H1 (cell line): ENCODE results near the gene BAD. TPM values are rescaled to one million over a fixed set of nuclear protein-coding genes. Genes with fewer than 3 reads are reported as not detected.

ENCODE experiments used
- CTCF ChIA-PET: fragments of 300-600 bp; sonication (Branson Sonifier 250); formaldehyde crosslinking; loops from one replicate; lab custom pipeline; 2021; ENCODE audit not compliant: partially characterized antibody; lab: Charles Lee
- POLR2A ChIA-PET: fragments of 300-600 bp; sonication (Branson Sonifier 250); formaldehyde crosslinking; loops from one replicate; lab custom pipeline; 2021; ENCODE audit warnings: inconsistent platforms; ENCODE audit not compliant: partially characterized antibody; lab: Charles Lee
- DNase-seq, 2 experiments: peaks; one replicate each; pipeline versions ENCODE4 v3.0.0 to v3.0.0-alpha.2; 2010 to 2022; ENCODE audit warnings: low spot score in 2 of 2, low read depth in 1 of 2, mixed read lengths in 1 of 2
- FAIRE-seq: peaks from 2 replicates; lab custom pipeline; 2011; peaks lifted over from hg19 to GRCh38; lab: Jason Lieb, UNC
- H2AFZ ChIP-seq: 2 replicates; pipeline ENCODE4 v1.8.1; 2012; ENCODE audit warnings: low read length, inconsistent platforms
- H2AK5ac ChIP-seq: 2 replicates; pipeline ENCODE4 v1.6.1; 2013; ENCODE audit warnings: low read depth, low read length
- H2BK120ac ChIP-seq: replicated peaks from 2 replicates; pipeline ENCODE3; 2013; ENCODE audit warnings: low read depth, low read length, inconsistent platforms
- H2BK12ac ChIP-seq: 2 replicates; pipeline ENCODE4 v1.6.1; 2013; ENCODE audit warnings: low read depth, low read length
- H2BK15ac ChIP-seq: 2 replicates; pipeline ENCODE4 v1.6.1; 2013; ENCODE audit warnings: low read length
- H2BK20ac ChIP-seq: 2 replicates; pipeline ENCODE4 v1.6.1; 2013; ENCODE audit warnings: low read length
- H2BK5ac ChIP-seq: 2 replicates; pipeline ENCODE4 v1.6.1; 2013; ENCODE audit warnings: low read depth, low read length
- H3K14ac ChIP-seq: 2 replicates; pipeline ENCODE4 v1.6.1; 2013; ENCODE audit warnings: inconsistent platforms; ENCODE audit not compliant: insufficient read length
- H3K18ac ChIP-seq: 2 replicates; pipeline ENCODE4 v1.6.1; 2013; ENCODE audit warnings: low read length; ENCODE audit errors: extremely low read depth
- H3K23ac ChIP-seq: 2 replicates; pipeline ENCODE4 v1.6.1; 2013; ENCODE audit warnings: inconsistent platforms; ENCODE audit not compliant: insufficient read length
- H3K23me2 ChIP-seq: 2 replicates; pipeline ENCODE4 v1.6.1; 2013; ENCODE audit warnings: low read depth, low read length
- H3K27ac ChIP-seq: 2 replicates; pipeline ENCODE4 v1.6.1; 2011; ENCODE audit warnings: low read depth, low read length, inconsistent platforms
- H3K27me3 ChIP-seq, 4 experiments: replicated peaks in 1 of 4; 1 replicate in 1 of 4; 2 replicates in 3 of 4; pipeline versions ENCODE4 v1.6.1 to v1.8.1; 2011 to 2013; ENCODE audit warnings: low read length in 3 of 4, mild to moderate bottlenecking in 3 of 4, inconsistent platforms in 2 of 4, mixed read lengths in 2 of 4, moderate library complexity in 1 of 4; ENCODE audit not compliant: control insufficient read depth in 3 of 4, insufficient read depth in 3 of 4; ENCODE audit errors: extremely low read depth in 1 of 4
- H3K36me3 ChIP-seq, 4 experiments: 2 replicates each; pipeline versions ENCODE4 v1.6.1 to v1.8.1; 2011 to 2013; ENCODE audit warnings: mild to moderate bottlenecking in 4 of 4, low read length in 3 of 4, moderate library complexity in 2 of 4, control low read depth in 1 of 4, inconsistent platforms in 1 of 4; ENCODE audit not compliant: insufficient read depth in 4 of 4, control insufficient read depth in 2 of 4
- H3K4ac ChIP-seq: replicated peaks from 2 replicates; pipeline ENCODE3; 2013; ENCODE audit warnings: low read length, low read depth, mixed read lengths, inconsistent platforms; ENCODE audit not compliant: insufficient read length
- H3K4me1 ChIP-seq, 4 experiments: replicated peaks in 1 of 4; 1 replicate in 1 of 4; 2 replicates in 3 of 4; pipeline versions ENCODE4 v1.6.1 to v1.8.1; 2011 to 2013; ENCODE audit warnings: low read length in 3 of 4, inconsistent platforms in 2 of 4, mixed read lengths in 1 of 4; ENCODE audit not compliant: insufficient read depth in 4 of 4, control insufficient read depth in 3 of 4
- H3K4me2 ChIP-seq, 2 experiments: 2 replicates each; pipeline versions ENCODE4 v1.6.1 to v1.8.1; 2011 to 2013; ENCODE audit warnings: low read depth in 2 of 2, low read length in 2 of 2, control low read depth in 1 of 2, inconsistent platforms in 1 of 2, mild to moderate bottlenecking in 1 of 2; ENCODE audit not compliant: insufficient read depth in 1 of 2
- H3K4me3 ChIP-seq, 4 experiments: fragments of 200-600, 300-600 bp in 1 of 4; sonication (generic), shearing (Covaris generic), sonication (Bioruptor Twin) in 1 of 4; 2 replicates each; pipeline versions ENCODE4 v1.5.1 to v1.8.1; 2011 to 2016; ENCODE audit warnings: low read length in 4 of 4, low read depth in 3 of 4, control low read depth in 2 of 4, inconsistent platforms in 2 of 4, mild to moderate bottlenecking in 2 of 4, mixed read lengths in 1 of 4, moderate library complexity in 1 of 4; ENCODE audit not compliant: insufficient read depth in 2 of 4; ENCODE audit errors: extremely low read depth in 1 of 4
- H3K56ac ChIP-seq: replicated peaks from 2 replicates; pipeline ENCODE3; 2013; ENCODE audit warnings: low read depth, mild to moderate bottlenecking, mixed read lengths, low read length, inconsistent platforms; ENCODE audit not compliant: insufficient read length
- H3K79me1 ChIP-seq: 2 replicates; pipeline ENCODE4 v1.6.1; 2013; ENCODE audit warnings: low read depth, low read length, control low read depth
- H3K79me2 ChIP-seq, 2 experiments: 2 replicates each; pipeline versions ENCODE4 v1.6.1 to v1.8.1; 2012 to 2013; ENCODE audit warnings: low read length in 2 of 2, mild to moderate bottlenecking in 2 of 2, inconsistent platforms in 1 of 2; ENCODE audit not compliant: insufficient read depth in 2 of 2, control insufficient read depth in 1 of 2
- H3K9ac ChIP-seq, 4 experiments: replicated peaks in 1 of 4; 1 replicate in 1 of 4; 2 replicates in 3 of 4; pipeline versions ENCODE4 v1.6.1 to v1.8.1; 2011 to 2013; ENCODE audit warnings: low read depth in 3 of 4, low read length in 3 of 4, control low read depth in 2 of 4, mild to moderate bottlenecking in 2 of 4, moderate library complexity in 2 of 4, inconsistent platforms in 1 of 4; ENCODE audit errors: extremely low read depth in 1 of 4
- H3K9me3 ChIP-seq, 2 experiments: 2 replicates each; pipeline versions ENCODE4 v1.6.1 to v1.8.1; 2012 to 2013; ENCODE audit warnings: mild to moderate bottlenecking in 2 of 2, moderate library complexity in 2 of 2, control low read depth in 1 of 2, inconsistent platforms in 1 of 2, low read depth in 1 of 2, low read length in 1 of 2, mixed read lengths in 1 of 2; ENCODE audit not compliant: insufficient read depth in 2 of 2
- H4K20me1 ChIP-seq, 2 experiments: replicated peaks in 1 of 2; 2 replicates each; pipeline versions ENCODE3 to v1.8.1; 2011 to 2013; ENCODE audit warnings: inconsistent platforms in 2 of 2, low read length in 2 of 2, mild to moderate bottlenecking in 1 of 2; ENCODE audit not compliant: insufficient read depth in 2 of 2, control insufficient read depth in 1 of 2
- H4K5ac ChIP-seq: 2 replicates; pipeline ENCODE4 v1.6.1; 2013; ENCODE audit warnings: low read length, low read depth, mixed read lengths, inconsistent platforms; ENCODE audit not compliant: insufficient read length
- H4K8ac ChIP-seq: 2 replicates; pipeline ENCODE4 v1.8.0; 2013; ENCODE audit warnings: mild to moderate bottlenecking, moderate library complexity, low read length, inconsistent platforms; ENCODE audit not compliant: insufficient read depth; ENCODE audit errors: extremely low read depth
- H4K91ac ChIP-seq: replicated peaks from 2 replicates; pipeline ENCODE3; 2013; ENCODE audit warnings: low read length, mixed read lengths, inconsistent platforms; ENCODE audit not compliant: insufficient read length
- ASH2L ChIP-seq: fragments of 200-600, 300-600 bp; sonication (generic); IDR thresholded peaks from one replicate; pipeline ENCODE4 v1.7.1; 2017; ENCODE audit warnings: low read length
- CREB1 ChIP-seq: IDR thresholded peaks from 2 replicates; pipeline ENCODE4 v1.6.1; 2012; ENCODE audit warnings: inconsistent platforms
- FOSL1 ChIP-seq: IDR thresholded peaks from 2 replicates; pipeline ENCODE4 v1.6.1; 2011; ENCODE audit warnings: mild to moderate bottlenecking, low read depth, low read length, moderate library complexity; ENCODE audit not compliant: insufficient read depth
- GABPA ChIP-seq: IDR thresholded peaks from 2 replicates; pipeline ENCODE4 v1.6.1; 2011; ENCODE audit warnings: mild to moderate bottlenecking, low read length, moderate library complexity, borderline replicate concordance; ENCODE audit not compliant: insufficient read depth
- PHF8 ChIP-seq: fragments of 200-600 bp; sonication (generic); conservative IDR thresholded peaks from 2 replicates; pipeline ENCODE4 v1.7.1; 2012; ENCODE audit warnings: low read depth, mild to moderate bottlenecking, inconsistent platforms, low read length, moderate library complexity
- RBBP5 ChIP-seq: IDR thresholded peaks from 2 replicates; pipeline ENCODE4 v1.7.1; 2012; ENCODE audit warnings: low read depth, mild to moderate bottlenecking, inconsistent platforms, low read length, moderate library complexity, borderline replicate concordance
- RNF2 ChIP-seq: fragments of 200-900, 300-1000 bp; sonication (generic); IDR thresholded peaks from 2 replicates; pipeline ENCODE4 v1.7.1; 2016; ENCODE audit warnings: borderline replicate concordance, low read depth, mild to moderate bottlenecking, antibody characterized with exemption, low read length; ENCODE audit not compliant: poor library complexity, severe bottlenecking; ENCODE audit errors: missing control alignments
- SIN3A ChIP-seq, 2 experiments: IDR thresholded peaks in 1 of 2; conservative IDR thresholded peaks in 1 of 2; 2 replicates each; pipeline ENCODE4 v1.6.1; 2011 to 2012; ENCODE audit warnings: low read length in 2 of 2, improper control_type of control experiment in 1 of 2, low read depth in 1 of 2, mild to moderate bottlenecking in 1 of 2
- SIX5 ChIP-seq: IDR thresholded peaks from 2 replicates; pipeline ENCODE4 v1.6.1; 2011; ENCODE audit warnings: mild to moderate bottlenecking, low read depth, low read length
- SP4 ChIP-seq: IDR thresholded peaks from 2 replicates; pipeline ENCODE4 v1.6.1; 2012; ENCODE audit warnings: low read length, inconsistent platforms
- WGBS, 2 experiments: shearing (Covaris generic) in 1 of 2; methylation state at CpG; one replicate each; pipeline versions ENCODE4 v1.1.6 to v1.1.7; 2013 to 2015; ENCODE audit warnings: low lambda C conversion rate in 2 of 2, mixed read lengths in 2 of 2, inconsistent platforms in 1 of 2, low coverage in 1 of 2, missing lambda C conversion rate in 1 of 2; ENCODE audit not compliant: insufficient replicate concordance in 2 of 2, insufficient coverage in 1 of 2, insufficient read length in 1 of 2; ENCODE audit errors: extremely low coverage in 1 of 2, missing lambda C conversion rate in 1 of 2; 5-methylcytosine and 5-hydroxymethylcytosine counted together
- polyA plus RNA-seq, 7 experiments: library from polyadenylated mRNA; depleted of rRNA in 3 of 7; stranded (reverse) in 5 of 7; unstranded in 2 of 7; fragments of >200 nt in 5 of 7; fragments of 200-250 nt in 2 of 7; gene quantifications; 1 replicate in 5 of 7; 2 replicates in 1 of 7; 4 replicates in 1 of 7; pipeline versions ENCODE4 v1.2.1 to v1.2.3, GENCODE V29; 2011 to 2013; ENCODE audit warnings: missing spikeins in 2 of 7, mixed read lengths in 2 of 7
- total RNA-seq: library from RNA; stranded (reverse); fragmentation: NEBNext Ultra II Directional; extraction: Animal tissue kit (Norgen Biotek cat#: 25700); gene quantifications from 2 replicates; pipeline ENCODE4 v1.2.1, GENCODE V29; 2021

Gene BAD
- total and polyA plus RNA-seq, 2 of the 8 experiments (the other 6 are each of a cell fraction or from before 2014, with no cell fraction given) = 23.1 to 33.7 TPM

DNA sequence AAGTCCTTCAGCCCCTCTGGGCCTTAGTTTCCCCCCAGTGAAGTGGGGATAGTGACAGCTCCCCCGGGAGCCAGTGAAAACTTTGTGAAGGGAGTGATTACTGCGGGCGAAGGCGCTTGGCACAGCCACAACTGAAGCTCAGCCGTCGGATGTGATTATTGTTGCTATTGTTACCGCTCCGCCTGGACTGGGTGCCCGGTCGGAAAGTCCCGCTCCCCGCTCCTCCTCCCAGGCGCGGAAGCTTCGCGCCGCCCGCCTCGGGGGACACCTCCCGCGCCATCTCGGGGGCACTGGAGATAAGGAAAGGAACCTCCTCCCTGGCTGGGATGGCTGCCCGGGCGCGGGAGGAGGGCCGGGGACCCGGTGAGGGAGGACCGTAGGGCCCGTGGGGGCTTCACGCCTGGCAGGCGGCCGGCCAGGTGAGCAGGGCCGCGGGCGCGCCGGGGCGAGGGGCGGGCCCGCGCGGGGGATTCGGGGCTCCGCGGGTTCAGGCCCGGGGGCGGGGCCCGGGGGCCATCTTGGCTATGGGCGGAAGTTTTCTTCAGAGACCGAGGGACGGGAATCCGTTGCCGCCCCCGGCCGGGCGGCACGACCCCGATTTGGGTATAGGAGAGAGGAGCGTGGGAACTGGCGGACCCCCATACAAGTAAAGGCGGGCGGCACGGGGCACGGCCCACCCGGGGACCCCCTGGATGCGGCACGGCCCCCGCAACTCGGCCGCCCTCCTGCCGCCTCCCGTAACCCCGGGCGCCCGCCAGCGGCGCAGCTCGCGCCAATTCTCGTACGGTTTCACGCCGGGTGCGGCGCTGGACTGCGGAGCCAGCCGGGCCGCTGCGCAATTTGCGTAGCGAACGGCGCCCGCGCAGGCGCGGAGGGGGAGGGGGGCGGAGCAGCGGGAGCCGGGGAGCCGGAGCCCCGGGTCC is 758 bp upstream of the BAD start, which contains the start of gene GPR137:
TSS of gene GPR137 (plus strand) at position 887 of the 923 bp plus-strand sequence. CDS start 677 bp downstream, outside the sequence.
- peak within 1 kb of the TSS; percentile 48 for H3K18ac ChIP-seq
- H3K23me2 ChIP-seq = peaks cover 10% of the 10 kb centered on the region; the same call in 1 of the 2 replicates
- no peak within 1 kb of the TSS for H2AFZ ChIP-seq
- ChIA-PET CTCF (interaction anchor here (1.5 to 11.4 kb wide), 5 partner anchors 11 to 56 kb away, joined by 4 to 134 read pairs (median 10); partner anchors contain the start of genes CATSPERZ and ESRRA), POLR2A (interaction anchor here (0.6 to 9.5 kb wide), 13 partner anchors 10 to 78 kb away, joined by 3 to 79 read pairs (median 5); partner anchors contain the start of genes CATSPERZ, ESRRA, FERMT3 and PPP1R14B)
- H3K9me3 ChIP-seq = no peaks in the 10 kb centered on the region
- peak within 1 kb of the TSS; percentile 49 to 70 (median 69) for H3K4me3 ChIP-seq
- no peak within 1 kb of the TSS for H3K23ac ChIP-seq
- H3K9ac ChIP-seq = peak within 1 kb of the TSS in 3 of 4 experiments; percentile 6 to 32 (median 20); a peak in 3 of 7 replicates
- FAIRE-seq (no peak), DNase-seq (peak in 1 of 2 experiments; percentile 98)
- no peaks in the 10 kb centered on the region for H3K36me3 ChIP-seq
- no peaks in the 10 kb centered on the region for H3K79me1 ChIP-seq
- no peak within 1 kb of the TSS for H2BK20ac ChIP-seq
- no peak within 1 kb of the TSS for H3K27ac ChIP-seq
- no peak within 1 kb of the TSS for H2AK5ac ChIP-seq
- H2BK5ac ChIP-seq = no peak within 1 kb of the TSS
- H2BK120ac ChIP-seq = no peak within 1 kb of the TSS
- H4K20me1 ChIP-seq = peaks cover 0 to 6% of the 10 kb centered on the region in 2 experiments
- peaks cover 0 to 8% (median 4%) of the 10 kb centered on the region in 4 experiments; a peak in 4 of 7 replicates for H3K4me1 ChIP-seq
- peak within 1 kb of the TSS; percentile 81 for H4K8ac ChIP-seq
- no peak within 1 kb of the TSS for H2BK12ac ChIP-seq
- no peak within 1 kb of the TSS for H3K14ac ChIP-seq
- no peak within 1 kb of the TSS; the same call in 1 of the 2 replicates for H2BK15ac ChIP-seq
- H4K5ac ChIP-seq = no peak within 1 kb of the TSS
- 1% methylated on average over 55 of the region's 102 CpGs; no CpG with 5 or more reads in 1 of the 2 experiments for WGBS, 2 experiments
- H3K56ac ChIP-seq = peak within 1 kb of the TSS; percentile 17
- H4K91ac ChIP-seq = peak within 1 kb of the TSS; percentile 9
- H3K4ac ChIP-seq = peak within 1 kb of the TSS; percentile 13
- H3K79me2 ChIP-seq = no peaks in the 10 kb centered on the region
- H3K27me3 ChIP-seq = peaks cover 2 to 12% (median 11%) of the 10 kb centered on the region in 4 experiments; a peak in 6 of 7 replicates
- peak within 1 kb of the TSS; percentile 59 to 96 for H3K4me2 ChIP-seq
- TF ChIP-seq SIN3A (conservative IDR thresholded peaks at IDR 0.05 in 1 of 2, IDR thresholded peaks at IDR 0.05 in 1 of 2; ENCODE audit: low read depth in 1 of 2, low read length in 2 of 2) (peak; percentile 68 to 76; a peak in 1 of 4 replicates), ASH2L (peak; percentile 63), CREB1 (0 out of 2 replicates have a peak, but pooled peaks have one; percentile 19), GABPA (no peak), SIX5 (peak; percentile 75), RNF2 (no peak), FOSL1 (peak; percentile 99), SP4 (peak; percentile 97), PHF8 (peak; percentile 58; the same call in 1 of the 2 replicates), RBBP5 (peak; percentile 36; the same call in 1 of the 2 replicates)
